OCI-LY3 (cell line): ENCODE results near the gene EFCAB5.

ENCODE experiments used
- CTCF ChIP-seq: fragments of 200-600, 300-600 bp; sonication (generic); IDR thresholded peaks from 2 replicates; pipeline ENCODE4 v1.5.1; 2014; ENCODE audit warnings: antibody characterized with exemption, low read length, low read depth
- EZH2phosphoT487 ChIP-seq: fragments of 200-600 bp; shearing (Covaris generic); IDR thresholded peaks from 2 replicates; pipeline ENCODE4 v1.6.1; 2018; ENCODE audit warnings: antibody characterized with exemption, mixed run types, low read depth

- TF ChIP-seq CTCF (no peak), EZH2phosphoT487 (no peak)
Observed at GRCh38 chr17:30155389-30155788, 214.0 kb downstream of the EFCAB5 start.
